GM18873 (cell line): ENCODE measurements around the gene EEPD1.

Experiments
- ATAC-seq: cut with Tn5 transposase; IDR thresholded peaks from one replicate; pipeline ENCODE4 v1.9.1; 2021; ENCODE audit warnings: mild to moderate bottlenecking, moderate library complexity, moderate number of reproducible peaks; ENCODE audit not compliant: unreplicated experiment, low FRiP score

The EEPD1 gene

GRCh38 chr7:36277249-36277542 lies 124.1 kb downstream of the EEPD1 start:
- ATAC-seq: no peak

- ATAC-seq: no peak
These were observed 125.1 kb downstream of the EEPD1 start for GRCh38 chr7:36278069-36278619.

GRCh38 chr7:36278620-36279172 lies 125.6 kb downstream of the EEPD1 start:
- no peak for ATAC-seq

GRCh38 chr7:36279200-36279925 lies 126.3 kb downstream of the EEPD1 start:
- peak; percentile 88 for ATAC-seq

- no peak for ATAC-seq
These were observed 126.9 kb downstream of the EEPD1 start for GRCh38 chr7:36279926-36280315.

GRCh38 chr7:36280840-36281812 lies 128.1 kb downstream of the EEPD1 start:
- ATAC-seq: peak; percentile 29

- ATAC-seq: no peak
These were observed 129.1 kb downstream of the EEPD1 start for GRCh38 chr7:36281945-36282717.

- no peak for ATAC-seq
These were observed 130.1 kb downstream of the EEPD1 start for GRCh38 chr7:36283181-36283580.

GRCh38 chr7:36283711-36284130 lies 130.7 kb downstream of the EEPD1 start:
- peak; percentile 50 for ATAC-seq

- ATAC-seq: no peak
These were observed 131.5 kb downstream of the EEPD1 start for GRCh38 chr7:36284456-36285090.

GRCh38 chr7:36285276-36285675 lies 132.2 kb downstream of the EEPD1 start:
- no peak for ATAC-seq

- no peak for ATAC-seq
These were observed 133.2 kb downstream of the EEPD1 start for GRCh38 chr7:36286226-36286625.

- no peak for ATAC-seq
These were observed 133.6 kb downstream of the EEPD1 start for GRCh38 chr7:36286688-36287087.

- peak; percentile 34 for ATAC-seq
These were observed 134.6 kb downstream of the EEPD1 start for GRCh38 chr7:36287371-36288241.

GRCh38 chr7:36288501-36288900 lies 135.4 kb downstream of the EEPD1 start:
- no peak for ATAC-seq

GRCh38 chr7:36289833-36290661 lies 137.0 kb downstream of the EEPD1 start:
- ATAC-seq: no peak

GRCh38 chr7:36291387-36292316 lies 138.6 kb downstream of the EEPD1 start:
- ATAC-seq: no peak
